ENCODE results near the gene HMGCS1.
"Not testable (repeated sequence)": the region's sequence is repeated elsewhere in the genome, so short reads cannot be mapped to it uniquely, and the experiment has no call there.

Gene HMGCS1

DNA sequence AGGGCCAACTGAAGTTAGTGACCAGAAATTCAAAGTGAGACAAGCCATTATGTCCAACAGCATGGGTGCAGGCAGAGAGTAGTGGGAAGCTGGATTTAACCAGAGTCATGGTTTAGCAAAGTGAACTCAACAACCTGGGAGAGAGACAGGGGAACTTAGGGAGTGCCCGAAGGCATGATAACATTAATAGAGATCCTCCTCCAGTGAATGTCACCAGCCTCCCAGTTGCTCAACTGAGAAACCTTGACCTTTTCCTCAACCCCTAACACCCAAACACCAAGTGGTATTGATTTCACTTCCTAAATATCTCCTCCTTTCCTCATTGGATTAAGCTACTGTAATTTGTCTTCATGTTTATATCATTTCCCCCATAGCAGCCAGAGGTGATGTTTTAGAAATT is 42.6 kb downstream of the HMGCS1 start:
- DNase-seq = no peak

DNA sequence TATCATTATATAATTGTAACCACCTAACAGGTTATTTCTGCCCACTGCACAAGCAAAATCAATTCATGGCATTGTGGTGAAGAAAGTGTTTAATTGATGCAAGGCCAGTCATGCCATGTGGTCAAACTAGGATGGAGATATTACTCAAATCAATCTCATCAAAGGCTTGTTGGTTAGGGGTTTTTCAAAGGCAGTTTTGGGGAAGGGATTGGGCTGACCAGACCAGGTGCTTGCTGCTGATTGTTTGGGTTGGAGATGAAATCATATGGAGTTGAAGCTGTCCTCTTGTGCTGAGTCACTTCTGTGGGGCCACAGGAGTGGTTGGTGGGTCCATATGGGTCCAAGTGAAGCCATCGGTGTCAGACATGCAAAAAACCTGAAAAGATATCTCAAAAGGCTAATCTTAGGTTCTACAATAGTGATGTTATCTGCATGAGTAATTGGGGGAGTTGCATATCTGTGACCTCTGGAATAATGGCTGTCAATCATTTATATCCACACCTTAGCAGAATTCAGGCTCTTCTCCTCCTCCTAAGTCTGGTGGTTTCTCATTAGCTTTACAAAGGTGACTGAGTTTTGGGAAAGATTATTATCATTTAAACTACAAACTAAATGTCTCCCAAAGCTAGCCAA is 44.9 kb downstream of the HMGCS1 start:
- DNase-seq = no peak

- DNase-seq = not testable (repeated sequence)
These were observed 50.9 kb downstream of the HMGCS1 start for GRCh38 chr5:43262269-43262668.

DNA sequence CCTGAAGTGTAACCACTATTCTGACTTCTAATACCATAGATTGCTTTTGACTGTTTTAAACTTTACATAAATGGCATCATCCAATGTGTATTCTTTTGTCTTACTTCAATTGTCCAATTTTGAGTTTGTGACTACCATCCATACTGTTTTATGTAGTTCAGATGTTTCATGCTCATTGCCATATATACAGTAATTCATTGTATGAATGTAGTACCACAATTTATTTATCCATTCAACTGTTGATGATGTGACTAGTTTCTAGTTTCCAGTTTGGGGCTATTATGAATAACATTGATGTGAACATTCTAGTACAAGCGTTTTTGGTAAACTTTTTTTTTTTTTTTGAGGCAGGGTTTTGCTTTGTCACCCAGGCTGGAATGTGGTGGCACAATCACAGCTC is 55.1 kb downstream of the HMGCS1 start:
- no peak for DNase-seq

DNA sequence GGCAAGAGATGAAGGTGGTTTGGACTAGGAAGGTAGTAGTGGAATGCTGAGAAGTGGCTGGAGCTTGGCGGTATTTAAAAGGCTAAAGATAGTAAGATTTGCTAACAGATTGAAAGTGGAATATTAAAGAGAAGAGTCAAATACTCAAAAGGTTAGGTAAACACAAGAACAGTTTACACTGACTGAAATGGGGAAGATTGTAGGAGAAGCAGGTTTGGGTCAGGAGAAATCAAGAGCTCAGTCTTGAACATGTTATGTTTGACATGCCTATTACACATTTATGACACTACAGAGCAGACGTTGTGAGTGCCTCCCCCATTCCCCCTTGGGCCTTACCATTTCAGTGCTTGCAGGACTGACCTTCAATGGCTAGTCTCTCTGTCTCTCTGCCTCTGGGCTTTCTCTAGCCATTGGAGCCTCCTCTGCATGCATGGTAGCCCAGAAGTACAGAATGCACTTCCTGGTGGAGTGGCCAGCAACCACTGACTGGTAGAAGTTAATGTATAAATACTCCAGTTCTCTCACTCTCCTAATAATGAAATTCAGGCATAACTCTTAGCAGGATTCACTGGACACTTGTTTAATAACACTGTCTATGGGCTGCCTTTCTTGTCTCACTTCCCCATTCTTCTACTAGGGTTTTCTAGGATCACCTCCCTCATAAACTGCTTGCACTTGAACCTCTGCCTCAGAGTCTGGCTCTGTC is 56.8 kb downstream of the HMGCS1 start:
- no peak for DNase-seq

DNA sequence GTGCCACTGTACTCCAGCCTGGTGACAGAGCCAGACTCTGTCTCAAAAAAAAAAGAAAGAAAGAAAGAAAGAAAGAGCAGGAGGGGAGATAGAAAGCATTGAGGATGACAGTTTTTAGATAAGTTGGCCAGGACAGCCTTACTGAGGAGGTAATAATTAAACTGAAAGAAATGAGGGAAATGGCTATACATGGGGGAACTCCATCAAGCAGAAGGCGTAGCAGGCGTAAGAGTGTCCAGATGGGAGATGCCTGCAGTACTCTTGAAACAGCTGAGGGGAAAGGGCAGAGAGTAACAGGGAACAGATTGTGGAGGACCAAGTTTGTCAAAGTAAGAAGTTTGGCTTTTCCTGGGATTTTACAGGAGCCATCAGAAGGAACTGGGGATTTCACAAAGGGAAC is 57.5 kb downstream of the HMGCS1 start:
- no peak for DNase-seq

DNA sequence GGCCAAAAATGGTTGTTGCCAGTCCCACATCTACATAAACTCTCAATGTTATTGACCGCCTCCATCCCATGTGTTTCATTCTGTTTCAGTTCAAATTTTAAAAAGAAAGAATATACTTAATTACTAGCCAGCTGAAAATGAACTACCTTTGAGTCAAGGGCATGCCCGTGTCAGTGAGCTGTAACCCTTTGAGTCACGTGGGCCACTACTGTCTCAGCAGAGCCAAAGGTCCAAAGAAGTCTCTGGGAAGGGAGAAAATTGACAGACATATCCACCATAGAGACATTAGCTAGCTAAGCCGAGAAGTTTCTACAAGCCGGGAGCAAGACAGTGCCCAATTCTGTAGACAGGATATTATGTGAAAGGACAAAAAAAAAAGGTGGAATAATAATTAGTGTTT is 61.5 kb downstream of the HMGCS1 start:
- no peak for DNase-seq

GRCh38 chr5:43245724-43246385 is 67.4 kb downstream of the HMGCS1 start:
- no peak for DNase-seq

GRCh38 chr5:43244823-43245565 is 68.2 kb downstream of the HMGCS1 start:
- DNase-seq = no peak

- no peak for DNase-seq
These were observed 69.9 kb downstream of the HMGCS1 start for GRCh38 chr5:43243270-43243669.

- no peak for DNase-seq
These were observed 71.0 kb downstream of the HMGCS1 start for GRCh38 chr5:43242196-43242595.

Measured in stimulated activated naive CD4-positive, alpha-beta T cell (primary cell).